ENCODE results near the gene STARD7. TPM values are rescaled to one million over a fixed set of nuclear protein-coding genes. Genes with fewer than 3 reads are reported as not detected.
"Not testable (repeated sequence)": the region's sequence is repeated elsewhere in the genome, so short reads cannot be mapped to it uniquely, and the experiment has no call there.

Gene STARD7
- total RNA-seq, 2 donors from 2014 or later = 93.1 to 141 TPM

- no peaks in the 10 kb centered on the region for H3K9me3 ChIP-seq
- H3K27ac ChIP-seq = no peak overlapping the region
- H3K4me1 ChIP-seq (replicated peaks) = no peaks in the 10 kb centered on the region
- intact Hi-C loops (cut with DNase I) = no loop called here
- no peaks in the 10 kb centered on the region for H3K27me3 ChIP-seq (replicated peaks; ENCODE audit: insufficient read depth)
- DNase-seq (ENCODE audit: low spot score) = no peak
- H3K4me3 ChIP-seq = no peak overlapping the region
- 70% methylated on average over 13 of the region's 13 CpGs for WGBS
- no peaks in the 10 kb centered on the region for H3K36me3 ChIP-seq
- TF ChIP-seq CTCF (IDR thresholded peaks at IDR 0.05) = no peak
- TF ChIP-seq POLR2AphosphoS5 (IDR thresholded peaks at IDR 0.05) = no peak
- TF ChIP-seq POLR2A (IDR thresholded peaks at IDR 0.05) = no peak
Observed at GRCh38 chr2:96163768-96164429, 44.7 kb downstream of the STARD7 start.

DNA sequence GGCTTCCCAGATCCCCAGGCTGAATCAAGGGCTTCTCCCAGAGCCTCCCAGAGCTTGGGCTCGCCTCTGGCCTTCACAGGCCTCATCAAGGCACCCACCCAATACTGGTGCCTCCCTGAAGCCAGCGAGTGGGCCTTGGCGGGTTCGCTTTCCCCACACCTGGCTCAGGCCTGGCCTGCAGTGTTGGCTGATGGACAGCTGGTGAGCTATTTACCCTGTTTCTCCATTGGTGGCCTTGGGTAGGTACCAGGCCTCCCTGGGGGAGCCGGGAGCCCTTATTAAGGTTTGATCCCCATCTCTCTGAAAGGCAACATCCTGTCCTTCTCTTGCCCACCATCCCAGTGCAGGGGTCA is 45.2 kb downstream of the STARD7 start:
- H3K27ac ChIP-seq = no peak overlapping the region
- no peak for TF ChIP-seq POLR2AphosphoS5 (IDR thresholded peaks at IDR 0.05)
- H3K4me3 ChIP-seq = no peak overlapping the region
- H3K9me3 ChIP-seq = no peaks in the 10 kb centered on the region
- no peak for DNase-seq (ENCODE audit: low spot score)
- H3K36me3 ChIP-seq = no peaks in the 10 kb centered on the region
- no peaks in the 10 kb centered on the region for H3K27me3 ChIP-seq (replicated peaks; ENCODE audit: insufficient read depth)
- WGBS = 94% methylated on average over 5 of the region's 5 CpGs
- intact Hi-C loops (cut with DNase I) = no loop called here
- no peaks in the 10 kb centered on the region for H3K4me1 ChIP-seq (replicated peaks)

DNA sequence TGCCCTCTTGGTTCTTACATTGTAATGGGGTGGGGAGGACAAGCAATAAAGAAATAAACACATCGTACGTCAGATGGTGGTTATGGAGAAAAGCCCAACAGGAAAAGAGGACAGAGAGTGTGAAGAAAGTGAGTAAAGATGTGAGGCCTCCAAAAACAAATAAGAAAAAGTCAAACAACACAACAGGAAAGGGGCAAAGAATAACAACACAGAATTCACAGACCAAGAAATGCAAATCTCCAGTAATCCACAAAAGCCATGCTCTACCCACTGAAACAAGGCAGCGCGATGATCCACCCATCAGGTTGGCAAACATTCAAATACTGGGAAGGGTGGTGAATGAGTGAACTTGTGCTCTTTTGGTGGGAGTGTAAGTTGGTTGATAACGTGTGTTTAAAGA is 46.7 kb downstream of the STARD7 start:
- no peaks in the 10 kb centered on the region for H3K27me3 ChIP-seq (replicated peaks; ENCODE audit: insufficient read depth)
- no peak for DNase-seq (ENCODE audit: low spot score)
- intact Hi-C loops (cut with DNase I) = no loop called here
- WGBS = 42% methylated on average over 5 of the region's 5 CpGs
- TF ChIP-seq CTCF (IDR thresholded peaks at IDR 0.05) = no peak
- no peak for TF ChIP-seq POLR2A (IDR thresholded peaks at IDR 0.05)
- TF ChIP-seq POLR2AphosphoS5 (IDR thresholded peaks at IDR 0.05) = no peak
- H3K4me3 ChIP-seq = no peak overlapping the region
- no peak overlapping the region for H3K27ac ChIP-seq
- H3K4me1 ChIP-seq (replicated peaks) = no peaks in the 10 kb centered on the region
- H3K36me3 ChIP-seq = no peaks in the 10 kb centered on the region
- H3K9me3 ChIP-seq = no peaks in the 10 kb centered on the region

GRCh38 chr2:96160366-96160765 is 48.3 kb downstream of the STARD7 start:
- H3K36me3 ChIP-seq; intact Hi-C loops (cut with DNase I); H3K27me3 ChIP-seq (replicated peaks; ENCODE audit: insufficient read depth); H3K4me1 ChIP-seq (replicated peaks); H3K9me3 ChIP-seq; H3K4me3 ChIP-seq; DNase-seq (ENCODE audit: low spot score); H3K27ac ChIP-seq: not testable (repeated sequence)
- 96% methylated on average over 5 of the region's 5 CpGs for WGBS

DNA sequence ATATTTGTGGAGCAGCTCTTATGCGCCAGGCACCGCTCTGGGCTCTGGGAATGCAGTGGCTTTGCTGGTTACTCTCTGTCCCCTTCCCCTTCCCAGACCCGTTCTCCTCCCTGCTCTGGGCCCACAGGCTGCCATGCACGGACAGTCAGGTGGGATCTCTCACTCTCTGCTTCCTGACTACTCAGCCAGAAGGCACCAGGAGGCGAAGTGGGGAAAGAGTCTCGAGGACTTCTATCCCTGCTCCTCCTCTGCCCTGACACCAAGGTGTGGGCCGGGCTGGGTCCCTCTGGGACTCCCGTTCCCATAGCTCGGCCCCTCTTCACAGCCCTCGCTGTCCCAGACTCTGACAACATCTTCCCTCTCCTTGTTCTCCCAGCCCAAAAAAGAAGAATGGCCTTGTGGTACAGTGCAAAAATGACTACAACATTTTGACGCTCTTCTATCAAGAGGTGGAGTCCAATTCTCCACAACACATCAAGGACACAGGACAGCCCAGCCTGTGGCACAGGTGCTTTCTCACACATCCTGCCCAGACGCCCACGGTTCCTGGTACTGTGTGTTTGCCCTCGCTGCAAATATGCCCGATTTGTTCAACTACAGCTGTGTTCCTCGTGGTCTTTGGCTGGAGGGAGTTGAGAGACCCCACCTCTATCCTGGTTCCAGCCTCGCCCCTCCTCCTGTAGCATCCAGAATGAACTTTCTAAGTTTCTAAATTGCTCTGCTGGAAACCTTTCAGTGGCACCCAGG is 49.4 kb downstream of the STARD7 start:
- DNase-seq (ENCODE audit: low spot score) = no peak
- Histone ChIP-seq H3K4me3 (no peak overlapping the region), H3K9me3 (no peaks in the 10 kb centered on the region), H3K27ac (no peak overlapping the region), H3K4me1 (replicated peaks) (no peaks in the 10 kb centered on the region), H3K36me3 (no peaks in the 10 kb centered on the region), H3K27me3 (replicated peaks; ENCODE audit: insufficient read depth) (no peaks in the 10 kb centered on the region)
- TF ChIP-seq POLR2AphosphoS5 (IDR thresholded peaks at IDR 0.05) (no peak), CTCF (IDR thresholded peaks at IDR 0.05) (no peak), POLR2A (IDR thresholded peaks at IDR 0.05) (no peak)
- intact Hi-C loops (cut with DNase I) = no loop called here
- 73% methylated on average over 17 of the region's 17 CpGs for WGBS

DNA sequence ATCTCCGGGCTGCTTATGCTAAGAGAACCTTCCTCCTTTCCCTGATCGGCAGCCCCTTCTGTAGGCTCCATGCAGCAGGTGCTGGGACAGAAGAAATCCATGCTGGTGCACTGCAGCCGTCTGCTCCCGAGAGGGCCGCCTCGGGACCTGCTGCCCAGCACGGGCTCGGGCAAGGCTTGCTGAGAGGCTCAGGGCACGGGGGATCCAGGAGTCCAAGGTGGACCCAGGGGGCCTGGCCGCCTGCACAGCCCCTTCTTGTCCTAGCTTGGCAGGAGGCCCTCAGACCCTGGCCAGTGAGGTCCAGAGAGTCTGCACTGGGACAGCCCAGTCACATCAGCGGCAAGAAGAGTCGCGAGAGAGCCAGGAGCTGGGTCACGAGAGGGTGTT is 50.1 kb downstream of the STARD7 start:
- Histone ChIP-seq H3K27ac (no peak overlapping the region), H3K4me3 (no peak overlapping the region), H3K27me3 (replicated peaks; ENCODE audit: insufficient read depth) (no peaks in the 10 kb centered on the region), H3K9me3 (no peaks in the 10 kb centered on the region), H3K36me3 (no peaks in the 10 kb centered on the region), H3K4me1 (replicated peaks) (no peaks in the 10 kb centered on the region)
- TF ChIP-seq POLR2A (IDR thresholded peaks at IDR 0.05) (no peak), POLR2AphosphoS5 (IDR thresholded peaks at IDR 0.05) (no peak)
- 80% methylated on average over 12 of the region's 14 CpGs for WGBS
- DNase-seq (ENCODE audit: low spot score) = no peak
- intact Hi-C loops (cut with DNase I) = no loop called here
